Smooth muscle cell (in vitro differentiated cells): ENCODE results near the gene BLM. TPM values are rescaled to one million over a fixed set of nuclear protein-coding genes. Genes with fewer than 3 reads are reported as not detected.

Source experiments
- DNase-seq: peaks from one replicate; lab custom pipeline; 2025; ENCODE audit not compliant: unreplicated experiment; lab: John Stamatoyannopoulos, UW
- H2AFZ ChIP-seq: fragments of 200-600 bp; sonication (generic); 2 replicates; pipeline ENCODE4 v1.6.0; 2016; ENCODE audit warnings: antibody characterized with exemption, low read depth, mild to moderate bottlenecking
- H3F3A ChIP-seq: fragments of 200-600 bp; sonication (generic); 2 replicates; pipeline ENCODE4 v1.6.0; 2017; ENCODE audit warnings: antibody characterized with exemption, low read depth
- H3K27ac ChIP-seq: fragments of 200-600 bp; sonication (generic); 2 replicates; pipeline ENCODE4 v1.5.1; 2016; ENCODE audit warnings: low read depth, mild to moderate bottlenecking
- H3K27me3 ChIP-seq: fragments of 200-600 bp; sonication (generic); 2 replicates; pipeline ENCODE4 v1.6.1; 2016; ENCODE audit warnings: low read depth, mild to moderate bottlenecking
- H3K36me3 ChIP-seq: fragments of 200-600 bp; sonication (generic); 2 replicates; pipeline ENCODE4 v1.5.1; 2016; ENCODE audit warnings: low read depth
- H3K4me1 ChIP-seq: fragments of 200-600 bp; sonication (generic); 2 replicates; pipeline ENCODE4 v1.5.1; 2016; ENCODE audit warnings: low read depth
- H3K4me2 ChIP-seq: fragments of 200-600 bp; sonication (generic); 2 replicates; pipeline ENCODE4 v1.6.0; 2016; ENCODE audit warnings: mild to moderate bottlenecking
- H3K4me3 ChIP-seq: fragments of 200-600 bp; sonication (generic); 2 replicates; pipeline ENCODE4 v1.5.1; 2016; ENCODE audit warnings: mild to moderate bottlenecking
- H3K79me2 ChIP-seq: fragments of 200-600 bp; sonication (generic); 2 replicates; pipeline ENCODE4 v1.6.0; 2016; ENCODE audit warnings: low read depth, mild to moderate bottlenecking
- H3K9ac ChIP-seq: fragments of 200-600 bp; sonication (generic); 2 replicates; pipeline ENCODE4 v1.6.0; 2016; ENCODE audit warnings: low read depth
- H3K9me3 ChIP-seq: fragments of 200-600 bp; sonication (generic); replicated peaks from 2 replicates; pipeline ENCODE4 v1.5.1; 2016; ENCODE audit warnings: low read depth
- H4K20me1 ChIP-seq: fragments of 200-600 bp; sonication (generic); 2 replicates; pipeline ENCODE4 v1.6.0; 2016; ENCODE audit warnings: low read depth
- WGBS: methylation state at CpG from one replicate; pipeline ENCODE4 v1.1.7; 2016; ENCODE audit warnings: low lambda C conversion rate; 5-methylcytosine and 5-hydroxymethylcytosine counted together
- polyA plus RNA-seq: library from polyadenylated mRNA; unstranded; fragments of >200 nt; fragmentation: Nextera tagmentation; extraction: Ambion mirVana; gene quantifications from 2 replicates; pipeline ENCODE4 v1.2.1, GENCODE V29; 2016
- total RNA-seq: library from RNA; depleted of rRNA; stranded (reverse); fragments of >200 nt; gene quantifications from 2 replicates; pipeline ENCODE4 v1.2.3, GENCODE V29; 2014
- TF ChIP-seq, protein P1 (sequence below): fragments of 200-600 bp; sonication (generic); IDR thresholded peaks from 2 replicates; pipeline ENCODE4 v1.5.1; 2017; ENCODE audit warnings: borderline replicate concordance, mild to moderate bottlenecking, antibody characterized with exemption; ENCODE audit not compliant: insufficient read depth, poor library complexity, severe bottlenecking

The BLM gene
- total and polyA plus RNA-seq, 2 experiments from 2014 or later, result 3.1 to 4.9 TPM

DNA sequence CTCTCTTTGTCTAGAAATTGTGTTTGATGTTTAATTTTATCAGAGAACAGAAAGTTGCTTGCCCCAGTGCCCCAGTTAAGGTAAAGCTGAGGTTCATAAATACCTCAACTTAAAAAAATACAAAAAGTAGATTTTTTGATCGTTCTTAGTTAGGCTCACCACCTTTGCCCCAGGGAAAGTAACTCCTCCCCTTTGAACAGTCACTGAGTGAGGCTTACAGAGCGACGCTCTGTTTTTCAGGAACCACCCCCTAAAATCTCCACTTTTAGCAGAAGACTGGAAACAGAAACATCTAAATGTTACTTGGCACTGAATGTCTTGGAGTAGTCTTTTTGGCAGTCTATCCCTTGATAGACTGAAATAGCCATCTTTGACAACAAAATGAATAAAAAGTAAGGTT is 24.9 kb downstream of the BLM start:
- Histone ChIP-seq H3K27me3 (no peaks in the 10 kb centered on the region), H3K27ac (no peak overlapping the region), H3K9me3 (no peaks in the 10 kb centered on the region), H3K4me3 (no peak overlapping the region), H3K79me2 (peaks cover 7% of the 10 kb centered on the region), H3K36me3 (no peaks in the 10 kb centered on the region), H3K4me2 (no peak overlapping the region), H3F3A (peaks cover 3% of the 10 kb centered on the region), H4K20me1 (no peaks in the 10 kb centered on the region), H2AFZ (peak overlapping the region; percentile 43), H3K4me1 (peaks cover 4% of the 10 kb centered on the region), H3K9ac (no peak overlapping the region)
- WGBS, result 62% methylated on average over 3 of the region's 3 CpGs
- TF ChIP-seq, protein P1, sequence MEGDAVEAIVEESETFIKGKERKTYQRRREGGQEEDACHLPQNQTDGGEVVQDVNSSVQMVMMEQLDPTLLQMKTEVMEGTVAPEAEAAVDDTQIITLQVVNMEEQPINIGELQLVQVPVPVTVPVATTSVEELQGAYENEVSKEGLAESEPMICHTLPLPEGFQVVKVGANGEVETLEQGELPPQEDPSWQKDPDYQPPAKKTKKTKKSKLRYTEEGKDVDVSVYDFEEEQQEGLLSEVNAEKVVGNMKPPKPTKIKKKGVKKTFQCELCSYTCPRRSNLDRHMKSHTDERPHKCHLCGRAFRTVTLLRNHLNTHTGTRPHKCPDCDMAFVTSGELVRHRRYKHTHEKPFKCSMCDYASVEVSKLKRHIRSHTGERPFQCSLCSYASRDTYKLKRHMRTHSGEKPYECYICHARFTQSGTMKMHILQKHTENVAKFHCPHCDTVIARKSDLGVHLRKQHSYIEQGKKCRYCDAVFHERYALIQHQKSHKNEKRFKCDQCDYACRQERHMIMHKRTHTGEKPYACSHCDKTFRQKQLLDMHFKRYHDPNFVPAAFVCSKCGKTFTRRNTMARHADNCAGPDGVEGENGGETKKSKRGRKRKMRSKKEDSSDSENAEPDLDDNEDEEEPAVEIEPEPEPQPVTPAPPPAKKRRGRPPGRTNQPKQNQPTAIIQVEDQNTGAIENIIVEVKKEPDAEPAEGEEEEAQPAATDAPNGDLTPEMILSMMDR, result no peak
- no peak for DNase-seq

DNA sequence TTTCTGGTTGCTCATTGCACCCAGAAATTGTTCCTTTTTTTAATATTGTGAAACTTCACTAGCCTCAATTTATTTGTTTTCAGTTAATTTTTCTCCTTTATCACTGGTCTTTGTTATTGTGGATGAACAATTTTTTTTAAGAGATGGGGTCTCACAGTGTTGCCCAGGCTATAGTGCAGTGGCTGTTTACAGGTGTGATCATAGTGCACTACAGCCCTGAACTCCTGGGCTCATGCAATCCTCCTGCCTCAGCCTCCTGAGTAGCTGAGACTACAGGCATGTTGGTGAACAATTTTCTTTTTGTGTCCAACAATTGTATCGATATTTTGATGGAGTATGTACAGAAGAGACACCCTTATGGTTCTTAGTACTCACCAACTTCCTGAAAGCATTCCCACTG is 26.3 kb downstream of the BLM start:
- TF ChIP-seq, protein P1, result no peak
- H3K4me3 ChIP-seq, result no peak overlapping the region
- H3K4me2 ChIP-seq, result no peak overlapping the region
- H3K79me2 ChIP-seq, result peaks cover 7% of the 10 kb centered on the region
- no peak for DNase-seq
- no peaks in the 10 kb centered on the region for H3K27me3 ChIP-seq
- no peaks in the 10 kb centered on the region for H3F3A ChIP-seq
- no peaks in the 10 kb centered on the region for H3K9me3 ChIP-seq
- H3K4me1 ChIP-seq, result peaks cover 4% of the 10 kb centered on the region
- WGBS, result 96% methylated on average over 1 of the region's 1 CpG
- no peak overlapping the region for H2AFZ ChIP-seq
- H3K9ac ChIP-seq, result no peak overlapping the region
- H4K20me1 ChIP-seq, result no peaks in the 10 kb centered on the region
- no peak overlapping the region for H3K27ac ChIP-seq
- no peaks in the 10 kb centered on the region for H3K36me3 ChIP-seq

DNA sequence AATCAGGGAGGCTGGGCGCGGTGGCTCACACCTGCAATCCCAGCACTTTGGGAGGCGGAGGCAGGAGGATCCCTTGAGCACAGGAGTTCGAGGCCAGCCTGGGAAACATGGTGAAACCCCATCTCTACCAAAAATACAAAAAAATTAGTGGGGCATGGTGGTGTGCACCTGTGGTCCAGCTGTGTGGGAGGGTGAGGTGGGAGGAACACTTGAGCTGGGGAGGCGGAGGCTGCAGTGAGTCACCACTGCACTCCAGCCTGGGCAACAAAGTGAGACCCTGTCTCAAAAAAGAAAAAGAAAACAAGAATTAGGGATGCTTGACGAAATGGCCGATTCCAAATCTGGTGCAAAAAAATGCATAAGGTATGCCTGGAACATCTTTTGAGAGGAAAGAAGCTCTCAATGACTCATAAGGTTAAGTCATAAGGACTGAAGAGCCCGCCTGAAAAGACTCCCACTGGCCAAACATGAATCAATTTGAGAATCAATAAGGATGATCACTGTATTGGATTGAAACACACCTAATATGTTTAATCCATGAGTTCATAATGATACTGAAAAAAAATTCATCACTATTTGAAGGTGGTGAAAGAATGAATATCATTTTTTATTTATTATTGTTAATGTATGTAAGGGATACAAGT is 27.7 kb downstream of the BLM start:
- H3K36me3 ChIP-seq, result no peaks in the 10 kb centered on the region
- H3K4me3 ChIP-seq, result no peak overlapping the region
- H3K9me3 ChIP-seq, result no peaks in the 10 kb centered on the region
- peaks cover 7% of the 10 kb centered on the region for H3K79me2 ChIP-seq
- no peak overlapping the region for H3K9ac ChIP-seq
- no peak overlapping the region for H3K4me2 ChIP-seq
- H3K27me3 ChIP-seq, result no peaks in the 10 kb centered on the region
- H4K20me1 ChIP-seq, result no peaks in the 10 kb centered on the region
- no peaks in the 10 kb centered on the region for H3F3A ChIP-seq
- H3K4me1 ChIP-seq, result peaks cover 4% of the 10 kb centered on the region
- H3K27ac ChIP-seq, result no peak overlapping the region
- DNase-seq, result no peak
- H2AFZ ChIP-seq, result no peak overlapping the region
- TF ChIP-seq, protein P1, result no peak
- 98% methylated on average over 8 of the region's 8 CpGs for WGBS

DNA sequence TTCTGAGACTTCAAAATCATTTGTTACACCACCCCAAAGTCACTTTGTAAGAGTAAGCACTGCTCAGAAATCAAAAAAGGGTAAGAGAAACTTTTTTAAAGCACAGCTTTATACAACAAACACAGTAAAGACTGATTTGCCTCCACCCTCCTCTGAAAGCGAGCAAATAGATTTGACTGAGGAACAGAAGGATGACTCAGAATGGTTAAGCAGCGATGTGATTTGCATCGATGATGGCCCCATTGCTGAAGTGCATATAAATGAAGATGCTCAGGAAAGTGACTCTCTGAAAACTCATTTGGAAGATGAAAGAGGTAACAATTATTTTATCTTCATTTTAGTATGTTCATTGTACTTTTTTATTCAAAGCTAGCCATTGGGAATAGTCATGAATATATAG is 32.6 kb downstream of the BLM start:
- TF ChIP-seq, protein P1, result no peak
- H3F3A ChIP-seq, result no peaks in the 10 kb centered on the region
- no peak for DNase-seq
- no peak overlapping the region for H3K9ac ChIP-seq
- H2AFZ ChIP-seq, result no peak overlapping the region
- H3K4me1 ChIP-seq, result no peaks in the 10 kb centered on the region
- WGBS, result 65% methylated on average over 3 of the region's 3 CpGs
- H3K36me3 ChIP-seq, result no peaks in the 10 kb centered on the region
- no peak overlapping the region for H3K4me2 ChIP-seq
- H3K79me2 ChIP-seq, result peaks cover 1% of the 10 kb centered on the region
- no peaks in the 10 kb centered on the region for H4K20me1 ChIP-seq
- no peak overlapping the region for H3K4me3 ChIP-seq
- no peak overlapping the region for H3K27ac ChIP-seq
- no peaks in the 10 kb centered on the region for H3K9me3 ChIP-seq
- no peaks in the 10 kb centered on the region for H3K27me3 ChIP-seq
